SK-N-SH (cell line): Measurements from ENCODE around the gene ARL5C. TPM values are rescaled to one million over a fixed set of nuclear protein-coding genes. Genes with fewer than 3 reads are reported as not detected.

Experiments
- CTCF ChIA-PET: fragments of 300-600, 350-600 bp; formaldehyde crosslinking; extraction: SDS; loops from one replicate; lab custom pipeline; 2021; lab: Yijun Ruan, JAX
- POLR2A ChIA-PET: fragments of 350-600 bp; sonication (Branson Sonifier 250); formaldehyde crosslinking; extraction: SDS; loops from one replicate; lab custom pipeline; 2020; ENCODE audit warnings: antibody characterized with exemption, inconsistent platforms; lab: Yijun Ruan, JAX
- DNase-seq: peaks from one replicate; pipeline ENCODE4 v3.0.0; 2012
- H2AFZ ChIP-seq: fragments of 200-600 bp; sonication (generic); 2 replicates; pipeline ENCODE4 v1.8.1; 2016; ENCODE audit warnings: antibody characterized with exemption, mild to moderate bottlenecking, low read depth
- H3F3A ChIP-seq: fragments of 200-600 bp; sonication (generic); replicated peaks from 2 replicates; pipeline ENCODE3; 2016; ENCODE audit warnings: antibody characterized with exemption, mild to moderate bottlenecking; ENCODE audit not compliant: insufficient read depth
- H3K27ac ChIP-seq, 2 experiments: fragments of 200-500 bp in 1 of 2; fragments of 200-600 bp in 1 of 2; sonication (Bioruptor generic) in 1 of 2; sonication (generic), shearing (Covaris generic) in 1 of 2; 2 replicates each; pipeline versions ENCODE4 v1.5.1 to v1.6.1; 2014 to 2016; ENCODE audit warnings: low read depth in 2 of 2, inconsistent platforms in 1 of 2, low read length in 1 of 2, mild to moderate bottlenecking in 1 of 2, mixed read lengths in 1 of 2
- H3K27me3 ChIP-seq: fragments of 200-600 bp; sonication (generic), shearing (Covaris generic); 2 replicates; pipeline ENCODE4 v1.6.1; 2016; ENCODE audit warnings: mixed run types; ENCODE audit not compliant: insufficient read depth
- H3K36me3 ChIP-seq, 2 experiments: fragments of 200-500 bp in 1 of 2; fragments of 200-600 bp in 1 of 2; sonication (Bioruptor generic) in 1 of 2; sonication (generic) in 1 of 2; replicated peaks in 1 of 2; 2 replicates each; pipeline versions ENCODE3 to v1.5.1; 2014 to 2016; ENCODE audit warnings: low read length in 1 of 2, mild to moderate bottlenecking in 1 of 2; ENCODE audit not compliant: insufficient read depth in 2 of 2, control insufficient read depth in 1 of 2
- H3K4me1 ChIP-seq, 2 experiments: fragments of 200-500 bp in 1 of 2; fragments of 200-600 bp in 1 of 2; sonication (Bioruptor generic) in 1 of 2; sonication (generic), shearing (Covaris generic) in 1 of 2; 2 replicates each; pipeline versions ENCODE4 v1.5.1 to v1.6.1; 2014 to 2016; ENCODE audit warnings: low read depth in 1 of 2, low read length in 1 of 2, mixed run types in 1 of 2; ENCODE audit not compliant: insufficient read depth in 2 of 2, control insufficient read depth in 1 of 2
- H3K4me2 ChIP-seq: fragments of 200-600 bp; sonication (generic), shearing (Covaris generic); 2 replicates; pipeline ENCODE4 v1.6.1; 2017; ENCODE audit warnings: mixed run types
- H3K4me3 ChIP-seq, 2 experiments: fragments of 200-500 bp in 1 of 2; fragments of 200-600 bp in 1 of 2; sonication (Bioruptor generic) in 1 of 2; sonication (generic), shearing (Covaris generic) in 1 of 2; 2 replicates each; pipeline versions ENCODE4 v1.5.1 to v1.8.1; 2014 to 2016; ENCODE audit warnings: low read depth in 2 of 2, inconsistent platforms in 1 of 2, low read length in 1 of 2, mild to moderate bottlenecking in 1 of 2, mixed read lengths in 1 of 2, moderate library complexity in 1 of 2
- H3K79me2 ChIP-seq: fragments of 200-600 bp; sonication (generic); 2 replicates; pipeline ENCODE4 v1.8.1; 2017; ENCODE audit warnings: mild to moderate bottlenecking; ENCODE audit not compliant: insufficient read depth
- H3K9ac ChIP-seq: fragments of 200-600 bp; sonication (generic); 2 replicates; pipeline ENCODE4 v1.6.1; 2017; ENCODE audit warnings: mixed run types
- H3K9me2 ChIP-seq: fragments of 200-600 bp; sonication (generic); 2 replicates; pipeline ENCODE4 v1.6.1; 2017; ENCODE audit warnings: mixed run types
- H3K9me3 ChIP-seq: fragments of 200-600 bp; sonication (generic); 2 replicates; pipeline ENCODE4 v1.6.1; 2017; ENCODE audit warnings: mixed run types, mild to moderate bottlenecking, moderate library complexity
- H4K20me1 ChIP-seq: fragments of 200-600 bp; sonication (generic); 2 replicates; pipeline ENCODE4 v1.6.1; 2017; ENCODE audit warnings: mild to moderate bottlenecking, mixed run types; ENCODE audit not compliant: insufficient read depth
- GABPA ChIP-seq: IDR thresholded peaks from 2 replicates; pipeline ENCODE4 v1.4.0; 2012; ENCODE audit warnings: low read depth, mild to moderate bottlenecking
- JUND ChIP-seq: IDR thresholded peaks from 2 replicates; pipeline ENCODE4 v1.4.0; 2012
- MEF2A ChIP-seq: IDR thresholded peaks from 2 replicates; pipeline ENCODE4 v1.4.0; 2012; ENCODE audit warnings: low read depth, borderline replicate concordance
- MXI1 ChIP-seq: IDR thresholded peaks from 2 replicates; pipeline ENCODE4 v1.6.1; 2012; ENCODE audit warnings: mild to moderate bottlenecking, low read depth, low read length, improper control_type of control experiment
- NFIC ChIP-seq: IDR thresholded peaks from 2 replicates; pipeline ENCODE4 v1.4.0; 2012; ENCODE audit warnings: borderline replicate concordance
- NRF1 ChIP-seq: IDR thresholded peaks from 2 replicates; pipeline ENCODE4 v1.6.1; 2012; ENCODE audit warnings: low read depth, mild to moderate bottlenecking, low read length
- RFX5 ChIP-seq: IDR thresholded peaks from 2 replicates; pipeline ENCODE4 v1.6.1; 2012; ENCODE audit warnings: mild to moderate bottlenecking, improper control_type of control experiment, low read length
- SMC3 ChIP-seq: IDR thresholded peaks from 2 replicates; pipeline ENCODE4 v1.6.1; 2012; ENCODE audit warnings: low read depth, low read length, improper control_type of control experiment
- YY1 ChIP-seq: IDR thresholded peaks from 2 replicates; pipeline ENCODE4 v1.4.0; 2012; ENCODE audit warnings: low read depth, mild to moderate bottlenecking
- WGBS: methylation state at CpG from one replicate; pipeline ENCODE4 v1.1.6; 2017; ENCODE audit warnings: low lambda C conversion rate; 5-methylcytosine and 5-hydroxymethylcytosine counted together
- polyA plus RNA-seq, 3 experiments: library from polyadenylated mRNA; depleted of rRNA; stranded (reverse); fragments of >200 nt; gene quantifications; 2 replicates each; pipeline ENCODE4 v1.2.3, GENCODE V29; 2012
- TF ChIP-seq, protein P1 (sequence below): fragments of 200-600 bp; sonication (generic); IDR thresholded peaks from 2 replicates; pipeline ENCODE4 v1.6.1; 2017; ENCODE audit warnings: antibody characterized with exemption, mild to moderate bottlenecking, moderate library complexity
- TF ChIP-seq, protein P2 (sequence below): IDR thresholded peaks from 2 replicates; pipeline ENCODE4 v1.4.0; 2012; ENCODE audit warnings: low read depth, borderline replicate concordance

Gene ARL5C
- polyA plus RNA-seq, 1 of the 3 experiments (the other 2 are of a cell fraction): not detected

DNA sequence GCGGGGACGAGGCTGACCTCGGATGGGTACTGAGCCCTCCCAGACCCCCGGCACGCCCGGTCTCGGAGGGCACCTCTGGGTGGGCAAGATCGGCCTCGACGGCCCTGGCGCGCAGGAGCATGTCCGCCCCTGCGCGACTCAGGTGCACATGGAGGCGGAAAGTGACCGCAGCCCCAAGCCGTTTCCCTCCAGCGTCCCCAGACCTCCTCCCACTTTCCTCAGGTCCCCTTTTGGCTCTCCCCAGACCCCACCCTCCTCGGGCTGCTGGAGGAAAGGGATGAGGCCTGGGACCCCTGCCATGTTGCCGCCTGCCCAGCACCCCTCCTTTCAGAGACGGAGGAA lies 44.1 kb upstream of the ARL5C start:
- no peak for DNase-seq
- Histone ChIP-seq H4K20me1 (no peaks in the 10 kb centered on the region), H2AFZ (peak overlapping the region; percentile 78; the same call in 1 of the 2 replicates), H3K4me3 (peak overlapping the region; percentile 38 to 56), H3F3A (peaks cover 8% of the 10 kb centered on the region), H3K27me3 (no peaks in the 10 kb centered on the region)
- POLR2A ChIA-PET: interaction anchor here (2.3 kb wide), 1 partner anchor 10 kb away, joined by 9 read pairs; the partner anchor contains the start of gene RPL19
- TF ChIP-seq JUND (no peak), MXI1 (no peak), YY1 (no peak), MEF2A (no peak), RFX5 (no peak), NRF1 (no peak), NFIC (no peak), GABPA (no peak), SMC3 (no peak)
- TF ChIP-seq, protein P1, sequence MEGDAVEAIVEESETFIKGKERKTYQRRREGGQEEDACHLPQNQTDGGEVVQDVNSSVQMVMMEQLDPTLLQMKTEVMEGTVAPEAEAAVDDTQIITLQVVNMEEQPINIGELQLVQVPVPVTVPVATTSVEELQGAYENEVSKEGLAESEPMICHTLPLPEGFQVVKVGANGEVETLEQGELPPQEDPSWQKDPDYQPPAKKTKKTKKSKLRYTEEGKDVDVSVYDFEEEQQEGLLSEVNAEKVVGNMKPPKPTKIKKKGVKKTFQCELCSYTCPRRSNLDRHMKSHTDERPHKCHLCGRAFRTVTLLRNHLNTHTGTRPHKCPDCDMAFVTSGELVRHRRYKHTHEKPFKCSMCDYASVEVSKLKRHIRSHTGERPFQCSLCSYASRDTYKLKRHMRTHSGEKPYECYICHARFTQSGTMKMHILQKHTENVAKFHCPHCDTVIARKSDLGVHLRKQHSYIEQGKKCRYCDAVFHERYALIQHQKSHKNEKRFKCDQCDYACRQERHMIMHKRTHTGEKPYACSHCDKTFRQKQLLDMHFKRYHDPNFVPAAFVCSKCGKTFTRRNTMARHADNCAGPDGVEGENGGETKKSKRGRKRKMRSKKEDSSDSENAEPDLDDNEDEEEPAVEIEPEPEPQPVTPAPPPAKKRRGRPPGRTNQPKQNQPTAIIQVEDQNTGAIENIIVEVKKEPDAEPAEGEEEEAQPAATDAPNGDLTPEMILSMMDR: no peak
- TF ChIP-seq, protein P2, sequence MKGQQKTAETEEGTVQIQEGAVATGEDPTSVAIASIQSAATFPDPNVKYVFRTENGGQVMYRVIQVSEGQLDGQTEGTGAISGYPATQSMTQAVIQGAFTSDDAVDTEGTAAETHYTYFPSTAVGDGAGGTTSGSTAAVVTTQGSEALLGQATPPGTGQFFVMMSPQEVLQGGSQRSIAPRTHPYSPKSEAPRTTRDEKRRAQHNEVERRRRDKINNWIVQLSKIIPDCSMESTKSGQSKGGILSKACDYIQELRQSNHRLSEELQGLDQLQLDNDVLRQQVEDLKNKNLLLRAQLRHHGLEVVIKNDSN: no peak
- TF ChIP-seq, all 33 proteins: peak for 0
- Histone ChIP-seq H3K9me3 (no peaks in the 10 kb centered on the region), H3K27ac (no peak overlapping the region), H3K9ac (peak overlapping the region; percentile 50), H3K4me2 (peak overlapping the region; percentile 77), H3K9me2 (no peaks in the 10 kb centered on the region), H3K4me1 (peaks cover 9% of the 10 kb centered on the region in 2 experiments; a peak in 2 of 4 replicates), H3K79me2 (no peaks in the 10 kb centered on the region), H3K36me3 (peaks cover 0 to under 1% of the 10 kb centered on the region in 2 experiments)
- WGBS: 59% methylated on average over 9 of the region's 22 CpGs
- CTCF ChIA-PET: interaction anchor here (1.4 to 29.0 kb wide), 3 partner anchors 8 to 338 kb away, joined by 3 to 781 read pairs (median 4); no protein-coding TSS in a partner anchor

DNA sequence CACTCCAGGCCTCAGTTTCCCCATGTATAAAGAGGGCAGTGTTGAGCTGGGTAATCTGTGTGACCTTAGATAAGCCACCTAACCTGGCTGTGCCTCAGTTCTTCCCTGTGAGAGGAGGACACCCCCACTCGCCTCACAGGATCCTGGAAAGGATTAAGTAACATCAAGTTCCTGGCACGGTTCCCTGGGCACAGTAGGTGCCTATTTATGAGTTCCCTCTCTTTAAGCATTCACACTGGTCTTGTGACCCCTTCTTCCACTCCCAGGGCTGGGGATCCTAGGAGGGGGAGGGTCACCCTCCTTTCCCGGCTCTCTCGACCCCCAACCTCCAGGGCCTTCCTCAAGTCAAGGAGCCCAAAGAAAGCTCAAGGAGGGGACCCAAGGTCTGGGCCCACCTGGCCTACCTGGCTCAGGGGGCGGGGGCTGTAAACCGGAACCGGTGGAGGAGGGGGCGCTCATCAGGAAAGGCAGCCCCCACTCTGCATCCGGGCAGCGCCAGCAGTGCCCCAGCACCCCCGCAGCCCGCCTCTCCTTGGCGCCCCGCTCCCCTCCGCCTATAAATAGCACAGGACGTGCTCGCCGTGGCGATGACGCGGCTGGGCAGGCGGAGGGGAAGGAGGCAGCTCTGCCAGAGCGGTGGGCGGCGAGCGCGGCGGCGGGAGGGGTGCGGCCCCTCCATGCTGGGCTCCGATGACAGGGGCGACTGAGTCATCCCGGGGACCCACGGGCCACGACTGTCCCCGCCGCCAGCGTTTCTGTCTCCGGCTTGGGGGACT lies 43.5 kb upstream of the ARL5C start:
- Histone ChIP-seq H3K4me1 (peaks cover 9% of the 10 kb centered on the region in 2 experiments; a peak in 2 of 4 replicates), H3K9me2 (no peaks in the 10 kb centered on the region), H3K79me2 (no peaks in the 10 kb centered on the region), H2AFZ (peak overlapping the region; percentile 78; the same call in 1 of the 2 replicates), H3K36me3 (peaks cover 0 to 6% of the 10 kb centered on the region in 2 experiments), H3K27me3 (no peaks in the 10 kb centered on the region), H3K4me3 (peak overlapping the region; percentile 38 to 56), H3K27ac (no peak overlapping the region), H3K4me2 (peak overlapping the region; percentile 77), H3F3A (peaks cover 13% of the 10 kb centered on the region), H3K9ac (peak overlapping the region; percentile 50), H4K20me1 (0 out of 2 replicates have a peak, but pooled peaks cover 4% of the 10 kb centered on the region), H3K9me3 (no peaks in the 10 kb centered on the region)
- TF ChIP-seq MEF2A: peak; percentile 80; the same call in 1 of the 2 replicates
- TF ChIP-seq SMC3: no peak
- 31% methylated on average over 7 of the region's 39 CpGs for WGBS
- DNase-seq: peak; percentile 78
- ChIA-PET CTCF (interaction anchor here (0.7 to 29.0 kb wide), 8 partner anchors 8 to 338 kb away, joined by 3 to 781 read pairs (median 4); partner anchors contain the start of gene STAC2), POLR2A (interaction anchor here (2.3 kb wide), 1 partner anchor 9 kb away, joined by 9 read pairs; the partner anchor contains the start of gene RPL19)
